ENCODE measurements around the gene GNAO1.

DNA sequence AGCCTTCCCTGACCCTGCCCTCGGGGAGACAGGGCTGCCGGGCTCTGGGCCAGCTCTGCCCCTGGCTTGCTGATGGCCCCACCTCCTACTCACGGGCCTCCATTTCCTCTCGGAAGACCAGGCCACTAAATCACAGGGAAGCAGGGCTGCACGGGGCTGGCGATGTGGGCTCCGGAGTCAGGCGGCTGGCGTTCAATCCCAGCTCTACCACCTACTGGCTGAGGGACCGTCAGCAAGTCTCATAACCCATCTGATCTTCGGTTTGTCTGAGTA, 120.7 kb downstream of the GNAO1 start:
- TF ChIP-seq, protein P1, sequence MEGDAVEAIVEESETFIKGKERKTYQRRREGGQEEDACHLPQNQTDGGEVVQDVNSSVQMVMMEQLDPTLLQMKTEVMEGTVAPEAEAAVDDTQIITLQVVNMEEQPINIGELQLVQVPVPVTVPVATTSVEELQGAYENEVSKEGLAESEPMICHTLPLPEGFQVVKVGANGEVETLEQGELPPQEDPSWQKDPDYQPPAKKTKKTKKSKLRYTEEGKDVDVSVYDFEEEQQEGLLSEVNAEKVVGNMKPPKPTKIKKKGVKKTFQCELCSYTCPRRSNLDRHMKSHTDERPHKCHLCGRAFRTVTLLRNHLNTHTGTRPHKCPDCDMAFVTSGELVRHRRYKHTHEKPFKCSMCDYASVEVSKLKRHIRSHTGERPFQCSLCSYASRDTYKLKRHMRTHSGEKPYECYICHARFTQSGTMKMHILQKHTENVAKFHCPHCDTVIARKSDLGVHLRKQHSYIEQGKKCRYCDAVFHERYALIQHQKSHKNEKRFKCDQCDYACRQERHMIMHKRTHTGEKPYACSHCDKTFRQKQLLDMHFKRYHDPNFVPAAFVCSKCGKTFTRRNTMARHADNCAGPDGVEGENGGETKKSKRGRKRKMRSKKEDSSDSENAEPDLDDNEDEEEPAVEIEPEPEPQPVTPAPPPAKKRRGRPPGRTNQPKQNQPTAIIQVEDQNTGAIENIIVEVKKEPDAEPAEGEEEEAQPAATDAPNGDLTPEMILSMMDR (IDR thresholded peaks at IDR 0.05), result no peak
- no peak for TF ChIP-seq POLR2A (IDR thresholded peaks at IDR 0.05)
